B cell (primary cell): ENCODE measurements around the gene ADARB2.
"Not testable (repeated sequence)": the region's sequence is repeated elsewhere in the genome, so short reads cannot be mapped to it uniquely, and the experiment has no call there.

Experiments
- CTCF ChIP-seq: fragments of 200-600 bp; IDR thresholded peaks from one replicate; pipeline ENCODE4 v1.8.0; 2022; ENCODE audit warnings: antibody characterized with exemption, mild to moderate bottlenecking
- EZH2 ChIP-seq: IDR thresholded peaks from 2 replicates; pipeline ENCODE4 v1.6.1; 2012; ENCODE audit warnings: borderline replicate concordance, low read depth, mild to moderate bottlenecking, moderate library complexity, low read length; ENCODE audit not compliant: insufficient read depth, poor library complexity, severe bottlenecking

GRCh38 chr10:1158536-1158935 lies 578.8 kb downstream of the ADARB2 start:
- not testable (repeated sequence) for TF ChIP-seq CTCF, EZH2
